OCI-LY1 (cell line): Measurements from ENCODE around the gene MEPCE.

ENCODE experiments used
- EZH2 ChIP-seq: fragments of 200-600 bp; sonication (generic), shearing (Covaris generic); IDR thresholded peaks from 2 replicates; pipeline ENCODE4 v1.8.0; 2017; ENCODE audit warnings: borderline replicate concordance, mixed run types, mild to moderate bottlenecking, antibody characterized with exemption, low read length, moderate library complexity, mixed read lengths
- TF ChIP-seq, protein P1 (sequence below): fragments of 200-600 bp; sonication (generic), shearing (Covaris generic); IDR thresholded peaks from 2 replicates; pipeline ENCODE4 v1.5.1; 2017; ENCODE audit warnings: mild to moderate bottlenecking, antibody characterized with exemption, low read length, moderate library complexity, mixed read lengths

DNA sequence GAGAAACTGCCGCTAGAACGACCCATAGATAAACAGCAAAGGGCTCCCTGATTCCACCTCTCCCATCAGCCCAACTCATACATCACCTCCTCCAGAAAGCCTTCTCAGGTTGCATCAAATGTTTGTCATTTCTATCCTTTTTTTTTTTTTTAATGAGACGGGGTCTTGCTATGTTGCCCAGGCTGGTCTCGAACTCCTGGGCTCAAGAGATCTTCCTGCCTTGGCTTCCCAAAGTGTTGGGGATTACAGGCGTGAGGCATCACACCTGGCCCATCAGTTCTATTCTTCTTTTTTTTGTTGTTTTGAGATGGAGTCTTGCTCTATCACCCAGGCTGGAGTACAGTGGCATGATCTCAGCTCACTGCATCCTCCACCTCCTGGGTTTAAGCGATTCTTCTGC lies 27.4 kb downstream of the MEPCE start:
- TF ChIP-seq, protein P1, sequence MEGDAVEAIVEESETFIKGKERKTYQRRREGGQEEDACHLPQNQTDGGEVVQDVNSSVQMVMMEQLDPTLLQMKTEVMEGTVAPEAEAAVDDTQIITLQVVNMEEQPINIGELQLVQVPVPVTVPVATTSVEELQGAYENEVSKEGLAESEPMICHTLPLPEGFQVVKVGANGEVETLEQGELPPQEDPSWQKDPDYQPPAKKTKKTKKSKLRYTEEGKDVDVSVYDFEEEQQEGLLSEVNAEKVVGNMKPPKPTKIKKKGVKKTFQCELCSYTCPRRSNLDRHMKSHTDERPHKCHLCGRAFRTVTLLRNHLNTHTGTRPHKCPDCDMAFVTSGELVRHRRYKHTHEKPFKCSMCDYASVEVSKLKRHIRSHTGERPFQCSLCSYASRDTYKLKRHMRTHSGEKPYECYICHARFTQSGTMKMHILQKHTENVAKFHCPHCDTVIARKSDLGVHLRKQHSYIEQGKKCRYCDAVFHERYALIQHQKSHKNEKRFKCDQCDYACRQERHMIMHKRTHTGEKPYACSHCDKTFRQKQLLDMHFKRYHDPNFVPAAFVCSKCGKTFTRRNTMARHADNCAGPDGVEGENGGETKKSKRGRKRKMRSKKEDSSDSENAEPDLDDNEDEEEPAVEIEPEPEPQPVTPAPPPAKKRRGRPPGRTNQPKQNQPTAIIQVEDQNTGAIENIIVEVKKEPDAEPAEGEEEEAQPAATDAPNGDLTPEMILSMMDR = no peak
- no peak for TF ChIP-seq EZH2
